Psoas muscle (tissue), 8 donors: ENCODE measurements around the gene TBC1D22A. TPM values are rescaled to one million over a fixed set of nuclear protein-coding genes. Genes with fewer than 3 reads are reported as not detected.
A peak's percentile ranks its signal among the peaks of the same experiment; 100 is the strongest.

Source experiments
- ATAC-seq, 4 donors: fragments of 200-7000 bp; cut with Tn5 transposase; one replicate each; pipeline ENCODE4 v1.9.1; 2020; ENCODE audit warnings: moderate library complexity in 3 of 4, mild to moderate bottlenecking in 2 of 4
- DNase-seq, 2 donors: peaks; one replicate each; pipeline ENCODE4 v3.0.0-alpha.2; 2020
- H3K27ac ChIP-seq: fragments of 200-600 bp; one replicate; pipeline ENCODE4 v1.8.0; 2022
- H3K27me3 ChIP-seq, 3 donors: fragments of 200-600 bp in 1 of 3; one replicate each; pipeline versions ENCODE4 v1.6.1 to v1.8.0; 2013 to 2022; ENCODE audit warnings: low read length in 2 of 3, mild to moderate bottlenecking in 2 of 3, moderate library complexity in 1 of 3; ENCODE audit not compliant: insufficient read depth in 3 of 3
- H3K36me3 ChIP-seq, 2 donors: fragments of 200-600 bp in 1 of 2; one replicate each; pipeline versions ENCODE4 v1.6.1 to v1.8.0; 2013 to 2022; ENCODE audit warnings: low read depth in 1 of 2, mild to moderate bottlenecking in 1 of 2, moderate library complexity in 1 of 2; ENCODE audit not compliant: insufficient read depth in 1 of 2
- H3K4me1 ChIP-seq: fragments of 200-600 bp; one replicate; pipeline ENCODE4 v1.8.0; 2022
- H3K4me3 ChIP-seq: fragments of 200-600 bp; one replicate; pipeline ENCODE4 v1.8.0; 2022; ENCODE audit warnings: mild to moderate bottlenecking
- H3K9me3 ChIP-seq: fragments of 200-600 bp; one replicate; pipeline ENCODE4 v1.8.0; 2022
- WGBS, 3 donors: extraction: QIAGEN DNeasy Blood & Tissue Kit; methylation state at CpG; one replicate each; pipeline versions ENCODE4 v1.1.6 to v1.1.7; 2013; 5-methylcytosine and 5-hydroxymethylcytosine counted together
- intact Hi-C, 2 donors: fragments of 100-400 bp; cut with DNase I; formaldehyde crosslinking; loops; one replicate each; pipeline versions ENCODE4 v1.11.0 to v1.14.2; 2022
- polyA plus RNA-seq, 3 donors: library from polyadenylated mRNA; stranded (reverse); fragments of 200-250 nt; gene quantifications; one replicate each; pipeline ENCODE4 v1.2.3, GENCODE V29; 2013
- total RNA-seq, 4 donors: library from RNA; stranded (reverse); fragmentation: NEBNext Ultra II Directional in 2 of 4; extraction: Animal tissue kit (Norgen Biotek cat#: 25700) in 2 of 4; gene quantifications; one replicate each; pipeline versions ENCODE4 v1.2.1 to v1.2.4, GENCODE V29; 2021 to 2023
- TF ChIP-seq, protein P1 (sequence below): fragments of 200-600 bp; IDR thresholded peaks from one replicate; pipeline ENCODE4 v1.8.0; 2022; ENCODE audit warnings: antibody characterized with exemption
- donor health status: healthy with polysubstance abuse.
- donor health status: DM: no; HTN: no; CAD: no; lungs with moderate emphysema.
- donor health status: Bipolar disorder and iron deficiency.
- donor health status: healthy.
- donor health status: DM: yes; HTN: yes; CAD: no.
- donor health status: DM: no; HTN: no; CAD: no.
- donor health status: DM: no; HTN: no; CAD: no.
- donor health status: DM: yes; HTN: yes; CAD: no.

The TBC1D22A gene
- total and polyA plus RNA-seq, 7 donors = 11.7 to 25.0 (median 18.9) TPM

DNA sequence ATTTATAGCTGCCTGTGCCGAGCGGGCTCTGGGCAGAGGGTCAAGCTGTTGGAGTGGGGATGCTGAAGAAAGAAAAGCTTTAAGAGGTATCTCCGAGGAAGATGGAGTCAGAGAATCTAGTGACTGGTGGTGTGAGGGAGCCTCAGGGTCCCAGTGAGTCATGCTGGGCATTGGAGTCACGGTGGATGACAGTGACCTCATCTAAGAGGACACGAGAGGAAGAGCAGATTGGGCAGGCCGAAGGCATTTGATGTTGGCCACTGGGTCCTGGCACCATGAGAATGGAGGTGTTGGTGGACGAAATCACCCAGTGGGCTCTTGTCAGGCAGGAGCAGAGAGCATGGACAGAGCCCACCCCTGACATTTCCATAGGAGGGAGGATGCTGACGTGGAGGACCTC lies 68.4 kb downstream of the TBC1D22A start:
- TF ChIP-seq, protein P1, sequence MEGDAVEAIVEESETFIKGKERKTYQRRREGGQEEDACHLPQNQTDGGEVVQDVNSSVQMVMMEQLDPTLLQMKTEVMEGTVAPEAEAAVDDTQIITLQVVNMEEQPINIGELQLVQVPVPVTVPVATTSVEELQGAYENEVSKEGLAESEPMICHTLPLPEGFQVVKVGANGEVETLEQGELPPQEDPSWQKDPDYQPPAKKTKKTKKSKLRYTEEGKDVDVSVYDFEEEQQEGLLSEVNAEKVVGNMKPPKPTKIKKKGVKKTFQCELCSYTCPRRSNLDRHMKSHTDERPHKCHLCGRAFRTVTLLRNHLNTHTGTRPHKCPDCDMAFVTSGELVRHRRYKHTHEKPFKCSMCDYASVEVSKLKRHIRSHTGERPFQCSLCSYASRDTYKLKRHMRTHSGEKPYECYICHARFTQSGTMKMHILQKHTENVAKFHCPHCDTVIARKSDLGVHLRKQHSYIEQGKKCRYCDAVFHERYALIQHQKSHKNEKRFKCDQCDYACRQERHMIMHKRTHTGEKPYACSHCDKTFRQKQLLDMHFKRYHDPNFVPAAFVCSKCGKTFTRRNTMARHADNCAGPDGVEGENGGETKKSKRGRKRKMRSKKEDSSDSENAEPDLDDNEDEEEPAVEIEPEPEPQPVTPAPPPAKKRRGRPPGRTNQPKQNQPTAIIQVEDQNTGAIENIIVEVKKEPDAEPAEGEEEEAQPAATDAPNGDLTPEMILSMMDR = no peak
- Histone ChIP-seq H3K4me3 (no peak overlapping the region), H3K36me3 (no peaks in the 10 kb centered on the region), H3K9me3 (peaks cover 7% of the 10 kb centered on the region), H3K4me1 (peaks cover 21% of the 10 kb centered on the region), H3K27ac (no peak overlapping the region), H3K27me3 (no peaks in the 10 kb centered on the region)
- DNase-seq (no peak), ATAC-seq (peak in 1 of 4 donors; percentile 27)
- intact Hi-C loops = loop anchor here in 1 of 2 donors (10.0 kb wide), 1 partner anchor 1676 kb away; no protein-coding TSS in a partner anchor
- 77 to 85% (median 77%) methylated on average over 8 of the region's 8 CpGs for WGBS, 3 donors

- Histone ChIP-seq H3K9me3 (peaks cover 10% of the 10 kb centered on the region), H3K4me1 (peaks cover 21% of the 10 kb centered on the region), H3K27me3 (no peaks in the 10 kb centered on the region), H3K27ac (no peak overlapping the region), H3K36me3 (no peaks in the 10 kb centered on the region), H3K4me3 (no peak overlapping the region)
- 81 to 88% (median 82%) methylated on average over 6 of the region's 6 CpGs for WGBS, 3 donors
- intact Hi-C loops = loop anchor here in 1 of 2 donors (10.0 kb wide), 1 partner anchor 1678 kb away; no protein-coding TSS in a partner anchor
- TF ChIP-seq, protein P1 = no peak
- ATAC-seq (no peak), DNase-seq (no peak)
Measured at GRCh38 chr22:46833228-46833627, 70.8 kb downstream of the TBC1D22A start.

DNA sequence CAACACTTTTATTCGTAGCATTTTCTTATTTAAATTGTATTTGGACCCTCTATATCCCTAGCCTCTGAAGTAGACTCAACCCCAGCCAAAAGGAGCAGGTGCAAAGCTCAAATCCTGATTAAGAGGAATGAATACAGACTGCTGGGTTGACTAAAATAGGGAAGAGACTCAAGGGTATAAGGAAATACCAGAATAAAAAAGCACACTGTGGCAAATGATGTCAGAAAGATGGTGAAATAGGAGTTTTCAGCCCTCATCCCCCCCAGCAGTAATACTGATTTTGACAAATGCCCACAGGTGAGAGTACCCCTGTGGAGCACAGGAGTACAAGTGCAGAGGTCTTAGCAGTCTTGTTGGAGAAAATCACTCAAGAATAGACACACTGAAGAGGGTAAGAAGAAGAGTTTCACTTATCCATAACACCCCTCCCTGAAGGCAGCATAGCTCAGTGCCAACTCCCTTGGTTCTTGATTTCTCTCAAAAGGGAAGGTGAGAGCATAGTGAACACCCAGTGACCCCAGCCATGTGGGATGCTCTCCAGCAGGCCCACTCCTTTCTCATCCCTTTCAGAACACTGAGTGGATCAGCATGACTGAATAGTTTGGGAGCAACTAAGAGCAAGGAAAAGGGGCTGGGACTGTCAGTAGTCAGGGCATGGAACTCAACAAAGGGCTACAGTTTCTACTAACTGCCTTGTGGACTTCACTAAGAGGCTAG lies 71.7 kb downstream of the TBC1D22A start:
- DNase-seq (no peak), ATAC-seq (no peak)
- Histone ChIP-seq H3K36me3 (no peaks in the 10 kb centered on the region), H3K27me3 (no peaks in the 10 kb centered on the region), H3K4me3 (no peak overlapping the region), H3K9me3 (peaks cover 10% of the 10 kb centered on the region), H3K27ac (no peak overlapping the region), H3K4me1 (peaks cover 16% of the 10 kb centered on the region)
- intact Hi-C loops = loop anchor here in 1 of 2 donors (10.0 kb wide), 1 partner anchor 1679 kb away; no protein-coding TSS in a partner anchor
- TF ChIP-seq, protein P1 = no peak
- WGBS, 3 donors = 73 to 81% (median 74%) methylated on average over 1 of the region's 1 CpG

- Histone ChIP-seq H3K27me3 (no peaks in the 10 kb centered on the region), H3K36me3 (no peaks in the 10 kb centered on the region), H3K4me3 (no peak overlapping the region), H3K27ac (no peak overlapping the region), H3K4me1 (peaks cover 5% of the 10 kb centered on the region), H3K9me3 (peaks cover 10% of the 10 kb centered on the region)
- ATAC-seq (no peak), DNase-seq (no peak)
- intact Hi-C loops = loop anchor here in 1 of 2 donors (10.0 kb wide), 1 partner anchor 1680 kb away; no protein-coding TSS in a partner anchor
- WGBS, 3 donors = 98 to 100% (median 100%) methylated on average over 2 of the region's 2 CpGs
- TF ChIP-seq, protein P1 = no peak
Measured at GRCh38 chr22:46835288-46835687, 72.8 kb downstream of the TBC1D22A start.
